ENCODE data around the gene UBAP1L.
"Not testable (repeated sequence)": the region's sequence is repeated elsewhere in the genome, so short reads cannot be mapped to it uniquely, and the experiment has no call there.

UBAP1L gene

GRCh38 chr15:65062061-65062460 is 52.9 kb downstream of the UBAP1L start:
- no peak for DNase-seq

- DNase-seq = no peak
Measured at GRCh38 chr15:65060641-65061397, 54.2 kb downstream of the UBAP1L start.

GRCh38 chr15:65059931-65060596 is 54.9 kb downstream of the UBAP1L start:
- DNase-seq = no peak

GRCh38 chr15:65059369-65059750 is 55.6 kb downstream of the UBAP1L start:
- DNase-seq = no peak

GRCh38 chr15:65058394-65059368 is 56.3 kb downstream of the UBAP1L start:
- no peak for DNase-seq

- no peak for DNase-seq
Measured at GRCh38 chr15:65057549-65057940, 57.5 kb downstream of the UBAP1L start.

GRCh38 chr15:65056868-65057548 is 58.0 kb downstream of the UBAP1L start:
- DNase-seq = no peak

- DNase-seq = no peak
Measured at GRCh38 chr15:65056106-65056505, 58.9 kb downstream of the UBAP1L start.

- no peak for DNase-seq
Measured at GRCh38 chr15:65055201-65055870, 59.7 kb downstream of the UBAP1L start.

- DNase-seq = no peak
Measured at GRCh38 chr15:65054333-65055200, 60.4 kb downstream of the UBAP1L start.

- no peak for DNase-seq
Measured at GRCh38 chr15:65052956-65053355, 62.0 kb downstream of the UBAP1L start.

GRCh38 chr15:65051266-65051665 is 63.7 kb downstream of the UBAP1L start:
- DNase-seq = no peak

- no peak for DNase-seq
Measured at GRCh38 chr15:65050270-65050669, 64.7 kb downstream of the UBAP1L start.

- DNase-seq = peak; percentile 44
Measured at GRCh38 chr15:65049418-65049840, 65.6 kb downstream of the UBAP1L start.

- DNase-seq = no peak
Measured at GRCh38 chr15:65048241-65048640, 66.8 kb downstream of the UBAP1L start.

- no peak for DNase-seq
Measured at GRCh38 chr15:65044724-65045481, 70.1 kb downstream of the UBAP1L start, which contains the start of gene SLC51B. SLC51B (plus strand) TSS chr15:65045387; CDS start chr15:65050005, 4,618 bp downstream.

- DNase-seq = not testable (repeated sequence)
Measured at GRCh38 chr15:65044218-65044617, 70.8 kb downstream of the UBAP1L start.

GRCh38 chr15:65042776-65043327 is 72.1 kb downstream of the UBAP1L start:
- no peak for DNase-seq

All from NCI-H187 treated with DMSO at 0.1 percent for 48 hours (cell line).